Measurements from ENCODE around the gene TRRAP.

Gene TRRAP

GRCh38 chr7:98935811-98936210 lies 57.5 kb downstream of the TRRAP start:
- in situ Hi-C loops (cut with MboI; ENCODE audit: low sequenced_read_pairs) = no loop called here

- in situ Hi-C loops (cut with MboI; ENCODE audit: low sequenced_read_pairs) = no loop called here
These were observed 65.0 kb downstream of the TRRAP start for GRCh38 chr7:98943336-98943735.

- in situ Hi-C loops (cut with MboI; ENCODE audit: low sequenced_read_pairs) = no loop called here
These were observed 66.1 kb downstream of the TRRAP start for GRCh38 chr7:98944386-98944785.

- in situ Hi-C loops (cut with MboI; ENCODE audit: low sequenced_read_pairs) = no loop called here
These were observed 67.5 kb downstream of the TRRAP start for GRCh38 chr7:98945852-98946251.

- in situ Hi-C loops (cut with MboI; ENCODE audit: low sequenced_read_pairs) = no loop called here
These were observed 68.1 kb downstream of the TRRAP start for GRCh38 chr7:98946389-98946788.

GRCh38 chr7:98949336-98950044 lies 71.2 kb downstream of the TRRAP start:
- in situ Hi-C loops (cut with MboI; ENCODE audit: low sequenced_read_pairs) = no loop called here

- in situ Hi-C loops (cut with MboI; ENCODE audit: low sequenced_read_pairs) = no loop called here
These were observed 77.7 kb downstream of the TRRAP start for GRCh38 chr7:98955992-98956391.

GRCh38 chr7:98956469-98956868 lies 78.1 kb downstream of the TRRAP start:
- in situ Hi-C loops (cut with MboI; ENCODE audit: low sequenced_read_pairs) = no loop called here

- in situ Hi-C loops (cut with MboI; ENCODE audit: low sequenced_read_pairs) = no loop called here
These were observed 78.6 kb downstream of the TRRAP start for GRCh38 chr7:98956937-98957336.

GRCh38 chr7:98957766-98958165 lies 79.4 kb downstream of the TRRAP start:
- in situ Hi-C loops (cut with MboI; ENCODE audit: low sequenced_read_pairs) = no loop called here

GRCh38 chr7:98958968-98959367 lies 80.6 kb downstream of the TRRAP start:
- in situ Hi-C loops (cut with MboI; ENCODE audit: low sequenced_read_pairs) = no loop called here

- in situ Hi-C loops (cut with MboI; ENCODE audit: low sequenced_read_pairs) = no loop called here
These were observed 85.0 kb downstream of the TRRAP start for GRCh38 chr7:98963305-98963704.

GRCh38 chr7:98964596-98964995 lies 86.3 kb downstream of the TRRAP start:
- in situ Hi-C loops (cut with MboI; ENCODE audit: low sequenced_read_pairs) = no loop called here

GRCh38 chr7:98968621-98969020 lies 90.3 kb downstream of the TRRAP start:
- in situ Hi-C loops (cut with MboI; ENCODE audit: low sequenced_read_pairs) = no loop called here

- in situ Hi-C loops (cut with MboI; ENCODE audit: low sequenced_read_pairs) = no loop called here
These were observed 91.1 kb downstream of the TRRAP start for GRCh38 chr7:98969386-98969785.

- in situ Hi-C loops (cut with MboI; ENCODE audit: low sequenced_read_pairs) = no loop called here
These were observed 91.8 kb downstream of the TRRAP start for GRCh38 chr7:98970016-98970615.

GRCh38 chr7:98970805-98971204 lies 92.5 kb downstream of the TRRAP start:
- in situ Hi-C loops (cut with MboI; ENCODE audit: low sequenced_read_pairs) = no loop called here

GRCh38 chr7:98974205-98974604 lies 95.9 kb downstream of the TRRAP start:
- in situ Hi-C loops (cut with MboI; ENCODE audit: low sequenced_read_pairs) = no loop called here

- in situ Hi-C loops (cut with MboI; ENCODE audit: low sequenced_read_pairs) = no loop called here
These were observed 96.8 kb downstream of the TRRAP start for GRCh38 chr7:98974906-98975816.

GRCh38 chr7:98976396-98977185 lies 98.3 kb downstream of the TRRAP start:
- in situ Hi-C loops (cut with MboI; ENCODE audit: low sequenced_read_pairs) = no loop called here

- in situ Hi-C loops (cut with MboI; ENCODE audit: low sequenced_read_pairs) = no loop called here
These were observed 100.3 kb downstream of the TRRAP start for GRCh38 chr7:98978672-98979071.
